Hepatic stellate cell (primary cell): ENCODE results near the gene DBR1.

Experiments used
- DNase-seq: peaks from one replicate; pipeline ENCODE4 v3.0.0; 2011; ENCODE audit warnings: low spot score

DBR1 gene, protein sequence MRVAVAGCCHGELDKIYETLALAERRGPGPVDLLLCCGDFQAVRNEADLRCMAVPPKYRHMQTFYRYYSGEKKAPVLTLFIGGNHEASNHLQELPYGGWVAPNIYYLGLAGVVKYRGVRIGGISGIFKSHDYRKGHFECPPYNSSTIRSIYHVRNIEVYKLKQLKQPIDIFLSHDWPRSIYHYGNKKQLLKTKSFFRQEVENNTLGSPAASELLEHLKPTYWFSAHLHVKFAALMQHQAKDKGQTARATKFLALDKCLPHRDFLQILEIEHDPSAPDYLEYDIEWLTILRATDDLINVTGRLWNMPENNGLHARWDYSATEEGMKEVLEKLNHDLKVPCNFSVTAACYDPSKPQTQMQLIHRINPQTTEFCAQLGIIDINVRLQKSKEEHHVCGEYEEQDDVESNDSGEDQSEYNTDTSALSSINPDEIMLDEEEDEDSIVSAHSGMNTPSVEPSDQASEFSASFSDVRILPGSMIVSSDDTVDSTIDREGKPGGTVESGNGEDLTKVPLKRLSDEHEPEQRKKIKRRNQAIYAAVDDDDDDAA

GRCh38 chr3:138174421-138175131, at the start of gene DBR1:
DBR1 (minus strand) TSS chr3:138174921; CDS start chr3:138174795, 126 bp downstream.
- peak; percentile 74 for DNase-seq

- no peak for DNase-seq
Measured at GRCh38 chr3:138222942-138223287, 48.2 kb upstream of the DBR1 start.

GRCh38 chr3:138222131-138222941, 47.6 kb upstream of the DBR1 start:
- DNase-seq = no peak

DNA sequence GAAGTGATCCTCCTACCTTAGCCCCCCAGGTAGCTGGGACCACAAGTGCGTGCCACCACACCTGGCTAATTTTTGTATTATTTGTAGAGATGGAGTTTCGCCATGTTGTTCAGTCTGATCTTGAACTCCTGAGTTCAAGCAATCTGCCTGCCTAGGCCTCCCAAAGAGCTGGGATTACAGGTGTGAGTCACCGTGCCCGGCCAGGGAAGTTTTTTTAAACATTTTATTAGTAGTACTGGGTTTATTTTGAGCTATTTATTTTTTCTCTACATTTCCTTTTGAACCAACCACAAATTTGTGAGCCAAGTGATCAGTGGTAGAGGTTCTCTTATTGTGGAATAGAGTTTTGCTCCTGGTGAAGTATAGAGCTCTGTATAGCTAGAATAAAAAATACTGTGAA, 46.1 kb upstream of the DBR1 start:
- no peak for DNase-seq

DNA sequence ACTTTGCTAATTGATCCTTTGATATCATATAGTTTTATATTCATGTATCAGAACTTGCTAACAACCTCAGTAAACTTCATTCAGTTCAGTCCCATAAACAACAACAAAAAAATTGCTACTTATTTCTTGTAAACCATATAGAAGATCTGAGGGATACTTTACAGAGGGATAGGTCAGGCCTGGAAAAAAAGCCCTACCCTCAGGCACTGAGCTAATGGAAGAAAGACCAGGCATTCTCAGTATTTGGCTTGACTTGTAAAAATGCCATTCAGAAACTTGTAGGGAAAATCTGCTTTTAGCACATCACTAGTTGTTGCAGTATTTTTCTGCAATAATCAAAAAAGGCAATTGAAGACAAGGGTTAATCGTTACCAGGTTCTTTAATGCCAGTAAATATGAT, 45.5 kb upstream of the DBR1 start:
- no peak for DNase-seq

- no peak for DNase-seq
Measured at GRCh38 chr3:138219255-138219654, 44.5 kb upstream of the DBR1 start.

GRCh38 chr3:138213398-138214085, 38.8 kb upstream of the DBR1 start:
- DNase-seq = no peak

- no peak for DNase-seq
Measured at GRCh38 chr3:138210528-138210927, 35.8 kb upstream of the DBR1 start.

GRCh38 chr3:138206196-138206595, 31.5 kb upstream of the DBR1 start:
- DNase-seq = no peak

DNA sequence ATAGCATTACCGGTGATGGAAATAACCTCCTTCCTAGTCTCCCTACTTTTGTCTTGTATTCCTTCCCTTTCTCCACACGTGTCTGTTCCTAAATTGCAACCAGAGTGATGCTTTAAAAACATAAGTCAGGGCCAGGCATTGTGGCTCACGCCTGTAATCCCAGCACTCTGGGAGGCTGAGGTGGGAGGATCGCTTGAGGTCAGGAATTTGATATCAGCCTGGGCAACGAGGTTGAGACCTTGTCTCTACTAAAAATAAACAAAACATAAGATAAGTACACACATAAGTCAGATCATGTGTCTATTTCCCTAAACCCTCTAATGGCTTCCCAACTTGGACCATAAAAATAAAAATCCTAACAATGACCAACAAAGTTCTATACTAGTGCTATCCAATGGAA, 30.8 kb upstream of the DBR1 start:
- no peak for DNase-seq

DNA sequence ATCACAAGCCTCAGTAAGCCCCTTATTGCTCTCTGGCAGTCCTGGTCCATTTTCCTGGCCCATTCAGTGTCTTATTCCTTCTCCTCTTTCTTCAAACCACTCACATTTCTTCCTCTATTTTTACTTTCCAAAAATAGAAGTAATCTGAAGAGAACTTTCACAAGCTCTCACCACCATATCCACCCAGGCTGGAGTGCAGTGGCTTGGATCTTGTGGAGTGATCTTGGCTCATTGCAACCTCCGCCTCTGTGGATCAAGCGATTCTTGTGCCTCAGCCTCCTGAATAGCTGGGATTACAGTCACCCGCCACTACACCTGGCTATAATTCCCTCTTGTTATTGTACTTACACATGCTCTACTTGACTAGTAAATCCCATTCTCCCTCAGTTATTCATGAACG, 29.2 kb upstream of the DBR1 start:
- DNase-seq = no peak

GRCh38 chr3:138202945-138203701, 28.4 kb upstream of the DBR1 start:
- DNase-seq = no peak

GRCh38 chr3:138200424-138200823, 25.7 kb upstream of the DBR1 start:
- DNase-seq = no peak

DNA sequence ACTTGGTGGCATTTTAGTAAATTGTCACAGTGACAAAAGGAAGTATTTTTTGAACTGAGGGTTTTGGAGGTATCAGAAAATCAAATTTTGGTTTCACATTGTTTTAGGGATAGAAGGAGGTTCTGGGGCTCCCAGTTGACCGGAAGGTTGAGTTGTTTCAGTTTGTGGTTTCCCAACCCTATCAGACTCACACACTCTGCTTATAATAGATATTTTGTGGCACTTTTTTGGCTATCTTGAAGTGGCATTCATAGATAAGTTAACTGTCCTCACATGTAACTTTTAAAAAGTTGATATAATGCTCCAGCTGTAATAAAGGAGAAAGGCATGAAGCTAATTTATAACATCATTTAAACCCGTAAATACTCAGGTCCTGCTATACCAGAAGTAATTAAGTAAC, 25.1 kb upstream of the DBR1 start:
- DNase-seq = no peak

GRCh38 chr3:138197524-138197923, 22.8 kb upstream of the DBR1 start:
- DNase-seq = no peak

- peak; percentile 16 for DNase-seq
Measured at GRCh38 chr3:138197058-138197457, 22.3 kb upstream of the DBR1 start.

DNA sequence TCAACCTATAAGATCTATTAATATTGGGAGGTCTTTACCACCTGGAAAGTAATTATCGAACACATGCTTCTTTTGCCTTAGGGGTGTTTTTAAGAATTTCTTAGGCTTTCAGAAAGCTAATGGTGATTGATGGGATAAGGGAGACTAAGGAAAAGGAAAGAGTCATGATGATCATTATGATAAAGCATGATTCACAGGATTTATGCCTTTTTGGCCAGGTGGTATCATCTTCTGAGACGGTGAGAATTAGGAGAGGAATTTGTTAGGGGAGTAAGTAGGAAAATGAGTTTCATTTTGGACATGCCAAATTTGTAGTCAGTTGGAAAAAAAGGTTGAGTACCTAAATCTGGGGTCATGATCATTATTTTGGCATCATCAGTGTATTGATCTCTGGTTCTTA, 21.3 kb upstream of the DBR1 start:
- DNase-seq = no peak

DNA sequence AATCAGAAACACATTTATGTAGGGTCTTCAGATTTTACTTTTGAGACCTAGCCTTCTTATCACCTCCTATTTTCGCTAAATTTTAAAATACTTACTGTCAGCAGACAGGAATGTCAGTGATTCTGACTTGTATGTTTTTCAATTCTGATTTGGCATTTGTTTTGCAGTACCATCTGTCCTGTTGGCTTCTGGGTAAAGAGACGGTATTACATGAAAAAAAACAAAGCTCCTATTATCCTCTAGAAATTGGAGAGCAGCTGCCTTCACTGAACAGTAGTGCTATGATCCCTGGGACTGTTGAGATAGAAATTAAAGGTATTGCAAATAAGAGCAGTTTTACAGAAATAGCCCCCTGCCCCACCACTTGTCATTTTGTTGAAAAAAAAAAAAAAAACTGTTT, 20.8 kb upstream of the DBR1 start:
- DNase-seq = no peak

DNA sequence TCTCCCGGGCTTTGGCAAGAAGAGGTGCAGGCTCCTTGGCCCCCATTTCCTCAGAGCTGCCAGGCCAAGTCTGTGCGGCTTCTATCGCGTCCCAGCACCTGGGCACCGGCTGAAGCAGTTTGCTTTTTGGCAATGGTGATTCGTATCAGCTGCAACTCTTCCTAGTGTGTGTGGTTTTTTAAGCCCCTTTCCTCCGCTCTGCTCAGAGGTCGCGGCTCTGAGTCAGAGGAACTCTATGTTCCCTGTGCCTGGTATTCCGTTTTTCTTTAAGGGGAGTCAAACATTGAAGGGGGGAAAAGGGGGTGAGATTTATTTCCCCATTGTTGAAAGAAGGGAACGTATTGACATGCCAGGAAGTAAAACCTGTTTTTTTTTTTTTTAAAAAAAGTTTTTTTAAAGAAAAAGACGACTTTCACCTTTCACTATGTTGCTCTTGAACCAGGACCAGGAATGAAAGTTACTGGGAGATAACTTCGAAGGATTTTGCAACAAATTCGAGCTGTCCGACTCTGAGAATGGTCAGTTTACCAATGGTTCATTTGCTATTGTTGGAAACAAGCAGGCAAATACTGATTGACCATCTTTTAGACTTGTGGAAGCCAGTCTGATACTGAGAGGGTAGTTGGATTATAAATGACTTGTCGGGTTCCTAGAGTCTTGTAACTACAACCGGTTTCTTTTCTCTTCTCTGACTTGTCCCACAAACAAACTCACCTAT, 13.5 kb upstream of the DBR1 start:
- DNase-seq = peak; percentile 70

DNA sequence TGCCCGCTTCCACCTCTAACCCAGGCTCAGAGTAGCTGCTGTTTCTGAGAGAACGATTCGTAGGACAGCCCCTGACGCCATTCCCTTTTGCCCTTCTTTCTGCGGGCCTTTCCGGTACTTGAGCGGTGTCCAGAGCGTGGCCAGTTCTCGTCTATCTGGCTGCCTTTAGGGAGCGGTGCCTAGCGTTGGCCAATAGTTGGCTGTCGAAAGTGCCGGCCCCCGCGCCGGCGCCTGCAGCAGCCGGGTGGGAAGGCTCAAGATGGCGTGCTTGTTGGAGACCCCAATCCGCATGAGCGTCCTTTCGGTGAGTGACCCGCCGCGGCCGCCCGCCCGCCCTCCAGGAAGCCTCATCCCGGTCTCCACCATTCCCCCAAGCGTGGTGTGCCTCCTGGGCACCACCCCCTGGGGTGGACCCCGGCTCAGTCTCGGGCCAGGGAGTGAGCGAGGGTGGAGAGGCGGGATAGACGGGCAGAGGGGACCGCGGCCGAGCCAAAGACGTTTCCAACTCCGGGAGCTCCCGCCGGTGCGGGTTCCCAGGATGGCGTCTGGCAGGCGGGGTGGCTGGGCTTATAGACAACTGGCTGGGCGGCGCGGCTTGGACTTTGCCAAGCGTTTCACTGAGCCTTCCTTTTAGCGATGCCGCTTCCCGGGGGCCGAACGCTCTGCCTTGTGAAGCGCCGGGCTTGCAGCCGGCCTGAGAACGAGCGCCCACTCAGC, 12.7 kb upstream of the DBR1 start, which contains the start of gene ARMC8:
ARMC8 (plus strand) TSS at position 6 of the 717 bp plus-strand sequence; CDS start at position 260, 254 bp downstream.
- peak; percentile 98 for DNase-seq
